Astrocyte of the spinal cord (primary cell): ENCODE results near the gene COL23A1.

Experiments
- DNase-seq: peaks from one replicate; pipeline ENCODE4 v3.0.0; 2011; ENCODE audit warnings: low read depth, low spot score
- H3K4me3 ChIP-seq: 2 replicates; pipeline ENCODE4 v1.5.1; 2011; ENCODE audit warnings: low read depth, mild to moderate bottlenecking, low read length, moderate library complexity
- in situ Hi-C: cut with HindIII; loops from 2 replicates; pipeline ENCODE4 v1.10.0; 2017; ENCODE audit warnings: low sequenced_read_pairs
- TF ChIP-seq, protein P1 (sequence below): IDR thresholded peaks from 2 replicates; pipeline ENCODE4 v1.5.1; 2012; ENCODE audit warnings: low read depth, mild to moderate bottlenecking, low read length, inconsistent platforms

Gene COL23A1

DNA sequence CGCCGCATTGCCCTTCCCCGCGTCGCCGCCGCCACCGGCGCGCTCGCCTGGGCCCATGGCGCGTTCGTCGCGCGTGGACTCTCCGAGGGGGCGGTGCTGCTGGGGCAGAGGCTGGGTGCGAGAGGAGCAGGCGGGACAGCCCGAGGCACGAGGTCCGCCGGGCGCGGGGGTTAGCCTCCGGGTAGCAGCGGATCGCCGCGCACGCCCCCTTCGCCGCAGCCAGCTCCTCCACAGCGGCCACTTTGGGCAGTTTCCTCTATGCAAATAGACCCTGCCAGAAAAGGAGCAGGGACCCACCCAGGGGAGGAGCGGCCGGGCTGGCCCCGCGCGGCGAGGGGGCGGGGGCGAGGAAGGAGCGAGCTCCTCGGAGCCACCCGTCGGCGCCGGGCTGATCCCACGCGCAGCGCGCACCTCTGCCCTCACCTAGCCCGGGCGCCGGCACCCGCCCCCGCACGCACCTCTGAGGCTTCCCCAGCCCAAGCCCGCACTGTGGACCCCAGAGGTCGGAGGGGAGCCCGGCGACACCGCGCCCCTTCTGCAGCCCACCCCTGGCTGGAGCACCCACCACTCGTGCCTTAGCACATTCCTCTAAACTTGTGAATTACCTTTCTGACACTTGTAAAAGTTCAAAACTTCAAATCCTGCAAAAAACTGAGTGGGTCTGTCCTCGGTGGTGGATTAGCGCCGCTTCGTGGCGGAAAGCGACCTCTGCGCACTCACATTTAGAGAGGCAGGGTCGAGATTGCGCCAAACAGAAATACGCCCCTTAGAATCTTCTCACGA is at the start of gene COL23A1:
COL23A1 (minus strand) TSS at position 253 of the 783 bp plus-strand sequence.
- DNase-seq = peak; percentile 53
- TF ChIP-seq, protein P1, sequence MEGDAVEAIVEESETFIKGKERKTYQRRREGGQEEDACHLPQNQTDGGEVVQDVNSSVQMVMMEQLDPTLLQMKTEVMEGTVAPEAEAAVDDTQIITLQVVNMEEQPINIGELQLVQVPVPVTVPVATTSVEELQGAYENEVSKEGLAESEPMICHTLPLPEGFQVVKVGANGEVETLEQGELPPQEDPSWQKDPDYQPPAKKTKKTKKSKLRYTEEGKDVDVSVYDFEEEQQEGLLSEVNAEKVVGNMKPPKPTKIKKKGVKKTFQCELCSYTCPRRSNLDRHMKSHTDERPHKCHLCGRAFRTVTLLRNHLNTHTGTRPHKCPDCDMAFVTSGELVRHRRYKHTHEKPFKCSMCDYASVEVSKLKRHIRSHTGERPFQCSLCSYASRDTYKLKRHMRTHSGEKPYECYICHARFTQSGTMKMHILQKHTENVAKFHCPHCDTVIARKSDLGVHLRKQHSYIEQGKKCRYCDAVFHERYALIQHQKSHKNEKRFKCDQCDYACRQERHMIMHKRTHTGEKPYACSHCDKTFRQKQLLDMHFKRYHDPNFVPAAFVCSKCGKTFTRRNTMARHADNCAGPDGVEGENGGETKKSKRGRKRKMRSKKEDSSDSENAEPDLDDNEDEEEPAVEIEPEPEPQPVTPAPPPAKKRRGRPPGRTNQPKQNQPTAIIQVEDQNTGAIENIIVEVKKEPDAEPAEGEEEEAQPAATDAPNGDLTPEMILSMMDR = peak; percentile 86
- in situ Hi-C loops = no loop called here
- H3K4me3 ChIP-seq = peak within 1 kb of the TSS; percentile 17

DNA sequence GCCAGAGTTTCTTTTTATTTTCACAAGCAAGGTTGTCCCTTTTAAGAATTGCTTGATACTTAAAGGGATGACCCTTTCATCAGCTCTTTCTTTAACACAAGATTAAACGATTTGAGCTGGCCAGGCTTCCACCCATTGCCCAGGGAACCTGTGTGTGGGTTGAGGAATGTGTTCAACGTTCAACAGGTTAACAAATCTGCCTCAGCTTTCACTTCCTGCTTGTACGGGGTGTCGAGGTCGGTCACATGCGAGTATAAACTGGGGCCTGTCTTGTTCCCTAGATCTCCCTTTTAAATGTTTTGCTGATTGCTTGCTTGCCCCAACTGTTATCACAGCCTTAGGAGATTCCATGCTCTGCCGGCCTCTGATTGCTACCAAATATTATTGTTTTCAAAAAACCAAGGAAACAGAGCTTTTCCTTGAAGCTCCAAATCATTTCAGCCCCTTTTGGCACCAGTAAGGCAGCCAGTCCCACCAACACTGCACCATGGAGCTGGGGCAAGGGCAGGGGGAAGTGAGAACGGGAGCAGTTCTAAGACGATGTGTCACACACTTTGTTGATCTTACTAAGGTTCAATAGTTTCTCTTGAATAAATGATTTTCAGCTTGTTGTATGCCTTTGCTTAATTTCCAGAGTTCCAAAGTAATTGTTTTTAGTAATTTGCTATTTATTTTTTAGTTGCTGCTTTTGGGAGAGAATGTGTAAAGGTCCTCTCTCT is 47.3 kb upstream of the COL23A1 start:
- TF ChIP-seq, protein P1 = no peak

DNA sequence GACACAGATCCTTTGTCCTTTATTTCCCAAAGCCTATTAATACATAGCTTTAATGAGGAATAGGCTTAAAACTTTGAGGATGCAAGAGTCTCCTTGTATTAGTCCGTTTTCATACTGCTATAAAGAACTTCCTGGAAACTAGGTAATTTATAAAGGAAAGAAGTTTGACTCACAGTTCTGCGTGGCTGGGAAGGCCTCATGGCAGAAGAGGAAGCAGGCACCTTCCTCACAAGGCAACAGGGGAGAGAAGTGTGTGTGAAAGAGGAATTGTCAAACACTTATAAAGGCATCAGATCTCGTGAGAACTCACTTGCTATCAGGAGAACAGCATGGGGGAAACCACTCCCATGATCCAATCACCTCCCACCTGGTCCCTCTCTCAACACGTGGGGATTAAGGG is 42.1 kb upstream of the COL23A1 start:
- in situ Hi-C loops = no loop called here
- no peak overlapping the region for H3K4me3 ChIP-seq
- TF ChIP-seq, protein P1 = no peak
- DNase-seq = no peak

More for the DNA sequence above, 47.3 kb upstream of the COL23A1 start:
- H3K4me3 ChIP-seq = no peak overlapping the region
- in situ Hi-C loops = no loop called here
- DNase-seq = no peak

DNA sequence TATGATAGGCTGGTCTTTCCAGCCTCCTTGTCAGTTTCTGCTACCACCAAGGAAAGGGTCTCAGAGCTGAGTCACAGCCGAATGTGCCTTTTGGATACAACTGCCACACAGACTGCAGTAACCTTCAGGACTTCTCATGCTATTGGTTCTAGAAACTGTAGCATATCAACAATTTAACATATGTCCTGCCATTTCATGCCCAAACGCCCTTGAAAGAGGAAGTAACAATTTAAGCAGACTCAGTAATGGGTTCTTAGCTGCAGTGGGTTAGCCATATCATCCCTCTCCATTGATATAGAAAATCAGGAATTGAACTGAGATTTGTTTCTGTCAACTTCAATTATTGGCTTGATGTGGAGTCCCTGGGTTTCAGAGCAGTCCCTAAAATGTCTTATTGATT is 40.8 kb upstream of the COL23A1 start:
- in situ Hi-C loops = no loop called here
- no peak for DNase-seq
- H3K4me3 ChIP-seq = no peak overlapping the region
- TF ChIP-seq, protein P1 = no peak

DNA sequence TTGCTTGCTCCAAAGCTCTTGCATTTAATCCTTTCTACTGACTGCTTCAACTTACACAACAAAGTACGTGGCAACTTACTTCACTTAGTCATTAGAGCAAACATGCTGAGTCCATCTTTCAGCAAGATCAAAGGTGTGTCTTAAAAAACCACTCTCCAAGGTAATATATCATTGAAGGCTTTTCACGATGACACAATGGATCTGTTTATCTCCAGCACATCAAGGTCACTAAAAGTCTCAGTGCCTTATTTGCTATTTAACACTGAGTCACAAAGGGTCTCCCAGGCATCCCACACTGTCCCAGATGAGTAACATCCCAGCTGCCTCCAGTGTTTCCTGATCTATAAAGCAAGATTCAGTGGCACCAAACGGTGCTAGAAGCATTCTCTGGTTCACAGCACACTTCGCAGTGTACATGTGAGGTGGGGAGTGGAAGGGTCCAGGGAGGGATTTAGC is 40.3 kb upstream of the COL23A1 start:
- TF ChIP-seq, protein P1 = no peak
- H3K4me3 ChIP-seq = no peak overlapping the region
- DNase-seq = no peak
- in situ Hi-C loops = no loop called here

DNA sequence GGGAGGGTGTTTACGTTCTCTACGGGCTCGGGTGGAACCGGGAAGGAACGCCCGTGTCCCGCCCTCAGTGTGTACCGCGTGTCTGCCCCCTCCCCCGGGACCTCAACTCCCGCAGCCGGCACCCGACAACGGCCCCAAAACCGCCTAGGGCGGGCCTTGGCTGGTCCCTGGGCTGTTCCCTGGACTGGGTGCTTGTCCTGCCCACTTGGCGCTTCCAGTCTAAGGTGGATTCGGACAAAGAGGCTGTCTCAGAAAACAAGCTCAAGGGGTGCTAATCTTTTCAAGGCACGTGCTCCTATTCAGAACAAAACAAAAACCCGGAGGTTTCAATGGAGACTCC is 37.0 kb upstream of the COL23A1 start:
- H3K4me3 ChIP-seq = peak overlapping the region; percentile 94
- TF ChIP-seq, protein P1 = no peak
- in situ Hi-C loops = no loop called here
- DNase-seq = no peak
